Gastrocnemius medialis (tissue), 4 donors: ENCODE results near the gene RADIL.

Source experiments
- CTCF ChIP-seq, 5 experiments: fragments of 450-650 bp in 3 of 5; fragments of 200-600 bp in 2 of 5; sonication (generic) in 2 of 5; IDR thresholded peaks in 4 of 5; conservative IDR thresholded peaks in 1 of 5; 1 replicate in 4 of 5; 2 replicates in 1 of 5; pipeline ENCODE4 v1.5.1; 2016 to 2019; ENCODE audit warnings: antibody characterized with exemption in 5 of 5, mild to moderate bottlenecking in 3 of 5, moderate library complexity in 3 of 5
- POLR2A ChIP-seq, 2 donors: fragments of 450-650 bp; IDR thresholded peaks; one replicate each; pipeline ENCODE4 v1.6.1; 2017; ENCODE audit warnings: antibody characterized with exemption in 2 of 2, mild to moderate bottlenecking in 2 of 2, moderate library complexity in 2 of 2

- TF ChIP-seq CTCF (IDR thresholded peaks at IDR 0.05 in 4 of 5, conservative IDR thresholded peaks at IDR 0.05 in 1 of 5) (no peak), POLR2A (IDR thresholded peaks at IDR 0.05) (no peak)
Measured at GRCh38 chr7:4772306-4772705, 111.2 kb downstream of the RADIL start.
